Stimulated activated CD4-positive, alpha-beta T cell treated with anti-CD3 and anti-CD28 coated beads, Interleukin-12 subunit alpha, Interleukin-12 subunit beta, amount 100 ng/mL, for 24 hours (primary cell): ENCODE results near the gene COPE.
"Not testable (repeated sequence)": the region's sequence is repeated elsewhere in the genome, so short reads cannot be mapped to it uniquely, and the experiment has no call there.

Experiments used
- DNase-seq, 2 experiments: peaks; one replicate each; pipeline ENCODE4 v3.0.0-alpha.2; 2020; ENCODE audit warnings: low read depth in 2 of 2

Gene COPE

GRCh38 chr19:18940769-18941627, 21.8 kb upstream of the COPE start, which contains the start of gene HOMER3:
Gene HOMER3, minus strand, starts transcription at chr19:18941217. Its CDS starts 2,235 bp downstream, at chr19:18938982.
- DNase-seq: peak; percentile 33 to 69

GRCh38 chr19:18939922-18940768, 21.0 kb upstream of the COPE start:
- DNase-seq: no peak

GRCh38 chr19:18939163-18939562, 20.0 kb upstream of the COPE start:
- no peak for DNase-seq

- no peak for DNase-seq
These were observed 14.1 kb upstream of the COPE start for GRCh38 chr19:18933297-18933696.

GRCh38 chr19:18932216-18932841, 13.1 kb upstream of the COPE start:
- DNase-seq: peak; percentile 67 to 86

- DNase-seq: no peak
These were observed 12.4 kb upstream of the COPE start for GRCh38 chr19:18931316-18932162.

- no peak for DNase-seq
These were observed 10.1 kb upstream of the COPE start for GRCh38 chr19:18929311-18929710.

GRCh38 chr19:18928018-18928805, 9.0 kb upstream of the COPE start:
- no peak for DNase-seq

- no peak for DNase-seq
These were observed 5.6 kb upstream of the COPE start for GRCh38 chr19:18924684-18925213.

- no peak for DNase-seq
These were observed 3.2 kb upstream of the COPE start for GRCh38 chr19:18922228-18922985.

- DNase-seq: no peak
These were observed 2.4 kb upstream of the COPE start for GRCh38 chr19:18921593-18921992.

GRCh38 chr19:18920400-18920799, 1.2 kb upstream of the COPE start:
- DNase-seq: no peak

- no peak for DNase-seq
These were observed 670 bp upstream of the COPE start for GRCh38 chr19:18919900-18920214.

GRCh38 chr19:18917593-18917992, 1.6 kb downstream of the COPE start:
- DNase-seq: not testable (repeated sequence)

- DNase-seq: no peak
These were observed 3.5 kb downstream of the COPE start for GRCh38 chr19:18915639-18916038.

GRCh38 chr19:18913466-18913865, 5.7 kb downstream of the COPE start:
- DNase-seq: no peak

GRCh38 chr19:18912933-18913332, 6.3 kb downstream of the COPE start:
- no peak for DNase-seq

- DNase-seq: no peak
These were observed 8.3 kb downstream of the COPE start for GRCh38 chr19:18910801-18911436.

GRCh38 chr19:18910010-18910409, 9.2 kb downstream of the COPE start:
- DNase-seq: no peak
